Astrocyte (in vitro differentiated cells and primary cell): ENCODE results near the gene KIF26B. TPM values are rescaled to one million over a fixed set of nuclear protein-coding genes. Genes with fewer than 3 reads are reported as not detected.
"Not testable (repeated sequence)": the region's sequence is repeated elsewhere in the genome, so short reads cannot be mapped to it uniquely, and the experiment has no call there.

Source experiments
- DNase-seq: peaks from one replicate; pipeline ENCODE4 v3.0.0-alpha.2; 2010; ENCODE audit warnings: low read depth
- FAIRE-seq: peaks from 2 replicates; lab custom pipeline; 2011; peaks lifted over from hg19 to GRCh38; lab: Jason Lieb, UNC
- H2AFZ ChIP-seq: 2 replicates; pipeline ENCODE4 v1.6.0; 2012; ENCODE audit warnings: low read depth, low read length, inconsistent platforms
- H3K27ac ChIP-seq: 2 replicates; pipeline ENCODE4 v1.5.1; 2011; ENCODE audit warnings: low read depth, low read length, inconsistent platforms
- H3K27me3 ChIP-seq: 2 replicates; pipeline ENCODE4 v1.6.0; 2011; ENCODE audit warnings: low read length, inconsistent platforms; ENCODE audit not compliant: insufficient read depth
- H3K36me3 ChIP-seq: 2 replicates; pipeline ENCODE4 v1.5.1; 2011; ENCODE audit warnings: low read length, inconsistent platforms; ENCODE audit not compliant: insufficient read depth
- H3K4me1 ChIP-seq: 2 replicates; pipeline ENCODE4 v1.5.1; 2011; ENCODE audit warnings: low read length, inconsistent platforms; ENCODE audit not compliant: insufficient read depth
- H3K4me2 ChIP-seq: 2 replicates; pipeline ENCODE4 v1.6.0; 2012; ENCODE audit warnings: low read length, inconsistent platforms
- H3K4me3 ChIP-seq: 2 replicates; pipeline ENCODE4 v1.5.1; 2011; ENCODE audit warnings: low read depth, mild to moderate bottlenecking, low read length, inconsistent platforms; ENCODE audit not compliant: insufficient read depth
- H3K79me2 ChIP-seq: 2 replicates; pipeline ENCODE4 v1.6.0; 2012; ENCODE audit warnings: mild to moderate bottlenecking, low read length, inconsistent platforms; ENCODE audit not compliant: insufficient read depth
- H3K9ac ChIP-seq: 2 replicates; pipeline ENCODE4 v1.6.0; 2012; ENCODE audit warnings: mild to moderate bottlenecking, low read length, inconsistent platforms
- H3K9me3 ChIP-seq: 2 replicates; pipeline ENCODE4 v1.5.1; 2012; ENCODE audit warnings: low read depth, mild to moderate bottlenecking, low read length, inconsistent platforms; ENCODE audit not compliant: insufficient read depth
- H4K20me1 ChIP-seq: 2 replicates; pipeline ENCODE4 v1.6.0; 2012; ENCODE audit warnings: low read length, inconsistent platforms; ENCODE audit not compliant: insufficient read depth
- H3K27ac Mint-ChIP-seq: one replicate; pipeline ENCODE4 v1.8.0; 2021; ENCODE audit warnings: mild to moderate bottlenecking, mixed read lengths; ENCODE audit not compliant: unreplicated experiment
- H3K27me3 Mint-ChIP-seq: one replicate; pipeline ENCODE4 v1.8.0; 2021; ENCODE audit warnings: low read depth, mixed read lengths; ENCODE audit not compliant: unreplicated experiment
- H3K36me3 Mint-ChIP-seq: one replicate; pipeline ENCODE4 v1.8.0; 2021; ENCODE audit warnings: low read depth, mixed read lengths; ENCODE audit not compliant: unreplicated experiment
- H3K4me1 Mint-ChIP-seq: one replicate; pipeline ENCODE4 v1.8.0; 2021; ENCODE audit warnings: low read depth, mixed read lengths; ENCODE audit not compliant: unreplicated experiment
- H3K4me3 Mint-ChIP-seq: one replicate; pipeline ENCODE4 v1.8.0; 2021; ENCODE audit warnings: mild to moderate bottlenecking, moderate library complexity, mixed read lengths; ENCODE audit not compliant: unreplicated experiment
- H3K9me3 Mint-ChIP-seq: one replicate; pipeline ENCODE4 v1.8.0; 2021; ENCODE audit warnings: mild to moderate bottlenecking, mixed read lengths; ENCODE audit not compliant: unreplicated experiment
- EZH2 ChIP-seq: IDR thresholded peaks from 2 replicates; pipeline ENCODE4 v1.6.1; 2012; ENCODE audit warnings: mild to moderate bottlenecking, low read length, inconsistent platforms; ENCODE audit not compliant: insufficient read depth
- total RNA-seq: library from RNA; stranded (reverse); gene quantifications from 2 replicates; pipeline ENCODE4 v1.2.1, GENCODE V29; 2021
- TF ChIP-seq, protein P1 (sequence below): IDR thresholded peaks from 2 replicates; pipeline ENCODE4 v1.5.1; 2011; ENCODE audit warnings: low read depth, mild to moderate bottlenecking, inconsistent platforms, low read length, moderate library complexity; ENCODE audit not compliant: insufficient read depth

KIF26B gene
- total RNA-seq, 1 donor from 2014 or later: 6.8 TPM

DNA sequence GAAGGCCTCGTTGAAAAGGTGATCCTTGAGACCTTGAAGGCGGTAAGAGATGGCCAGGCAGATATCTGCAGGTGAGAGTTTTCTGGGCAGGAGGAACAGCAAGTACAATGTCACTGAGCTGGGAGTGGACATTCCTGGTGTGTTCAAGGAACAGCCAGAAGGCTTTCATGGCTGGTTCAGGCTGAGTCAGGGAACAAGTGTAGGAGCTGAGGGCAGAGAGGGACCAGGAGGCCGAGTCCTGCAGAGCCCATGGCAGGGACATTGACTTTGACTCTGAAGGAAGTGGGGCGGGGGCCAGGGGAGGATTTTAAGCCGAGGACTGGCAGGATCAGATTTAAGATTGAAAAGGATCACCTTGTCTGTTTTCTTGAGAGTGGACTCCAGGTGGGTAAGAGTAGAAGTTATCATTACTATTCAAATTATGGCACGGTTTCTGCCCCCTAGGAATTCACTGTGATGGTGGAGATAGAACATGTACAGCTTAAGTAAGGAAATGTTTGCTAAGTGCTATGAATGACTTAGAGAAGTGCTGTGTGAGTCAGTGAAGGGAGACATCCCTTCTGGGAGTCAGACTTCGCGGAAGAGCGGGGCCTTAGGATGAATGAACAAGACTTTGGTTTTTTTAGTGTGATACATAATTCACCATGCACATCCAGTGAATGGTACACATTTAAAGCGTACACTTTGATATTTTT lies 202.3 kb downstream of the KIF26B start:
- Mint-ChIP-seq H3K36me3 (peaks cover 11% of the 10 kb centered on the region), H3K27ac (no peak overlapping the region), H3K4me3 (no peak overlapping the region), H3K27me3 (no peaks in the 10 kb centered on the region), H3K4me1 (peaks cover 18% of the 10 kb centered on the region), H3K9me3 (no peaks in the 10 kb centered on the region)
- Histone ChIP-seq H4K20me1 (peaks cover 4% of the 10 kb centered on the region), H3K9me3 (no peaks in the 10 kb centered on the region), H3K79me2 (no peaks in the 10 kb centered on the region), H2AFZ (no peak overlapping the region), H3K27me3 (no peaks in the 10 kb centered on the region), H3K4me1 (no peaks in the 10 kb centered on the region), H3K4me2 (no peak overlapping the region), H3K36me3 (no peaks in the 10 kb centered on the region), H3K4me3 (no peak overlapping the region), H3K9ac (no peak overlapping the region), H3K27ac (no peak overlapping the region)
- TF ChIP-seq EZH2: no peak
- TF ChIP-seq, protein P1, sequence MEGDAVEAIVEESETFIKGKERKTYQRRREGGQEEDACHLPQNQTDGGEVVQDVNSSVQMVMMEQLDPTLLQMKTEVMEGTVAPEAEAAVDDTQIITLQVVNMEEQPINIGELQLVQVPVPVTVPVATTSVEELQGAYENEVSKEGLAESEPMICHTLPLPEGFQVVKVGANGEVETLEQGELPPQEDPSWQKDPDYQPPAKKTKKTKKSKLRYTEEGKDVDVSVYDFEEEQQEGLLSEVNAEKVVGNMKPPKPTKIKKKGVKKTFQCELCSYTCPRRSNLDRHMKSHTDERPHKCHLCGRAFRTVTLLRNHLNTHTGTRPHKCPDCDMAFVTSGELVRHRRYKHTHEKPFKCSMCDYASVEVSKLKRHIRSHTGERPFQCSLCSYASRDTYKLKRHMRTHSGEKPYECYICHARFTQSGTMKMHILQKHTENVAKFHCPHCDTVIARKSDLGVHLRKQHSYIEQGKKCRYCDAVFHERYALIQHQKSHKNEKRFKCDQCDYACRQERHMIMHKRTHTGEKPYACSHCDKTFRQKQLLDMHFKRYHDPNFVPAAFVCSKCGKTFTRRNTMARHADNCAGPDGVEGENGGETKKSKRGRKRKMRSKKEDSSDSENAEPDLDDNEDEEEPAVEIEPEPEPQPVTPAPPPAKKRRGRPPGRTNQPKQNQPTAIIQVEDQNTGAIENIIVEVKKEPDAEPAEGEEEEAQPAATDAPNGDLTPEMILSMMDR: no peak
- DNase-seq (no peak), FAIRE-seq (no peak)

DNA sequence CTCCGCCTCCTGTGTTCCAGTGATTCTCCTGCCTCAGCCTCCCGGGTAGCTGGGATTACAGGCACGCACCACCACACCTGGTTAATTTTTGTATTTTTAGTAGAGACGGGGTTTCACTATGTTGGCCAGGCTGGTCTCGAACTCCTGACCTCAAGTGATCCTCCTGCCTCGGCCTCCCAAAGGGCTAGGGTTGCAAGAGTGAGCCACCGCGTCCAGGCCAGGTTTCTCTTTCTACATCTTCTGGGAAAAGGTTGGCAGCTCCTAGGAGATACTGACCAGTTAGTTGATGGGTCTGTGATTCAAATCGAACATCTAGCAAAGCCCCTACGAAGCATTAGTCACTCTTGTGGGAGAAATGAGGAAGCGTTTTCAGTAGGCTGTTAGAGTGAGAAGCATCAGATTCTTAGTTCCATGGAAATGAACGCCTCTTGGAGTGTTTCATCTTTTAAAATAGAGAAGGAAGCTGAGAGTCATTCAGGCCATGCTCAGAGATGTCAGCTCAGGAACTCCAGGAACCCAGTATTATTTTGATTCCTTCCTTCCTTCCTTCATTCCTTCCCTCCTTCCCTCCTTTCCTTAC lies 204.4 kb downstream of the KIF26B start:
- not testable (repeated sequence) for H3K4me1 ChIP-seq, DNase-seq, H3K9me3 Mint-ChIP-seq, H3K27me3 Mint-ChIP-seq, H3K4me2 ChIP-seq, H3K27me3 ChIP-seq, H3K27ac Mint-ChIP-seq, H3K79me2 ChIP-seq, H3K27ac ChIP-seq, H3K4me1 Mint-ChIP-seq, FAIRE-seq, H3K9me3 ChIP-seq, H3K36me3 ChIP-seq, H2AFZ ChIP-seq, H3K9ac ChIP-seq, H3K4me3 Mint-ChIP-seq, H3K36me3 Mint-ChIP-seq, H4K20me1 ChIP-seq, H3K4me3 ChIP-seq

DNA sequence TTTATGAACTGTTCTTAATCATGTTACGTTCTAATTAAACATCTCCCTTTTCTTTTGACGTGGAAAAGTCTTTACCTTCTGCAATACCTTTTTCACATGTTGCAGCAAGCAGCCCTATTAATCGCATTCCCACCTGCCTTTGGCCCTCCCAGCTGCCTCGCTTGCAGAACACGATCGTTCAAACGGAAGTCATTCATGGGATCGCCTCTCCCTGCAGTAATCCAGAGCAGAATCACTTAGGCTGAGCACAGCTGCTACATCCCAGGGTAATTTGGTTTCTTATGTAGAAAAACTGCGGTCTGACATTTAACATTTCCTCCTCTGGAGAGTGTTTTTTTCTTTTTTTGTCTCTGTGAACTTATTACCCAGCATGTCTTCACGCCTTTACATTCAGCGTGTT lies 206.3 kb downstream of the KIF26B start:
- H2AFZ ChIP-seq: no peak overlapping the region
- no peaks in the 10 kb centered on the region for H3K4me1 ChIP-seq
- TF ChIP-seq EZH2: no peak
- TF ChIP-seq, protein P1: no peak
- no peak overlapping the region for H3K9ac ChIP-seq
- H4K20me1 ChIP-seq: peaks cover 6% of the 10 kb centered on the region
- Mint-ChIP-seq H3K36me3 (peaks cover 8% of the 10 kb centered on the region), H3K27ac (no peak overlapping the region), H3K9me3 (no peaks in the 10 kb centered on the region), H3K4me1 (peaks cover 10% of the 10 kb centered on the region), H3K27me3 (peaks cover 2% of the 10 kb centered on the region), H3K4me3 (no peak overlapping the region)
- no peaks in the 10 kb centered on the region for H3K79me2 ChIP-seq
- FAIRE-seq (no peak), DNase-seq (no peak)
- no peaks in the 10 kb centered on the region for H3K27me3 ChIP-seq
- no peaks in the 10 kb centered on the region for H3K36me3 ChIP-seq
- no peak overlapping the region for H3K4me3 ChIP-seq
- no peak overlapping the region for H3K27ac ChIP-seq
- no peaks in the 10 kb centered on the region for H3K9me3 ChIP-seq
- no peak overlapping the region for H3K4me2 ChIP-seq
